H9 (cell line): ENCODE results near the gene SNN. TPM values are rescaled to one million over a fixed set of nuclear protein-coding genes. Genes with fewer than 3 reads are reported as not detected.

Experiments
- DNase-seq: peaks from one replicate; pipeline ENCODE4 v3.0.0-alpha.2; 2017
- H2AFZ ChIP-seq: one replicate; pipeline ENCODE4 v1.6.1; 2013; ENCODE audit warnings: mild to moderate bottlenecking, low read length, control low read depth, moderate library complexity
- H2AK5ac ChIP-seq: 2 replicates; pipeline ENCODE4 v1.6.1; 2013; ENCODE audit warnings: low read length, control low read depth, mixed read lengths; ENCODE audit not compliant: insufficient read length
- H2BK120ac ChIP-seq: one replicate; pipeline ENCODE4 v1.6.1; 2013; ENCODE audit warnings: low read depth, mild to moderate bottlenecking, low read length, control low read depth, inconsistent platforms; ENCODE audit not compliant: poor library complexity, severe bottlenecking
- H2BK12ac ChIP-seq: 2 replicates; pipeline ENCODE4 v1.6.1; 2013; ENCODE audit warnings: low read length, control low read depth, mixed read lengths, low read depth; ENCODE audit not compliant: insufficient read length
- H2BK15ac ChIP-seq: 2 replicates; pipeline ENCODE4 v1.6.1; 2013; ENCODE audit warnings: low read depth, low read length, control low read depth
- H2BK20ac ChIP-seq: one replicate; pipeline ENCODE4 v1.6.1; 2013; ENCODE audit warnings: low read depth, mild to moderate bottlenecking, low read length, control low read depth, inconsistent platforms; ENCODE audit not compliant: poor library complexity, severe bottlenecking
- H2BK5ac ChIP-seq: 2 replicates; pipeline ENCODE4 v1.6.1; 2013; ENCODE audit warnings: low read length, control low read depth, mixed read lengths; ENCODE audit not compliant: insufficient read length
- H3K14ac ChIP-seq: 2 replicates; pipeline ENCODE4 v1.6.1; 2013; ENCODE audit warnings: low read length, control low read depth; ENCODE audit not compliant: insufficient read depth
- H3K18ac ChIP-seq: 2 replicates; pipeline ENCODE4 v1.6.1; 2013; ENCODE audit warnings: low read depth, mild to moderate bottlenecking, mixed read lengths, low read length, control low read depth; ENCODE audit not compliant: insufficient read length
- H3K23ac ChIP-seq: 2 replicates; pipeline ENCODE4 v1.6.1; 2013; ENCODE audit warnings: low read length, control low read depth, mixed read lengths, low read depth; ENCODE audit not compliant: insufficient read length
- H3K23me2 ChIP-seq: 2 replicates; pipeline ENCODE4 v1.6.1; 2013; ENCODE audit warnings: low read depth, mild to moderate bottlenecking, mixed read lengths, low read length, control low read depth; ENCODE audit not compliant: insufficient read length, poor library complexity, severe bottlenecking
- H3K27ac ChIP-seq: 2 replicates; pipeline ENCODE4 v1.5.1; 2013; ENCODE audit warnings: low read length, control low read depth, mixed read lengths, low read depth; ENCODE audit not compliant: insufficient read length
- H3K27me3 ChIP-seq: 2 replicates; pipeline ENCODE4 v1.6.1; 2013; ENCODE audit warnings: low read length, control low read depth, inconsistent platforms; ENCODE audit not compliant: insufficient read depth
- H3K4ac ChIP-seq: 2 replicates; pipeline ENCODE4 v1.6.1; 2013; ENCODE audit warnings: low read depth, mild to moderate bottlenecking, control low read depth, inconsistent platforms, low read length, moderate library complexity
- H3K4me1 ChIP-seq: 2 replicates; pipeline ENCODE4 v1.6.1; 2013; ENCODE audit warnings: low read length, control low read depth, inconsistent platforms; ENCODE audit not compliant: insufficient read depth
- H3K4me2 ChIP-seq: 2 replicates; pipeline ENCODE4 v1.6.1; 2013; ENCODE audit warnings: low read length, control low read depth, mixed read lengths; ENCODE audit not compliant: insufficient read length, insufficient read depth
- H3K56ac ChIP-seq: 2 replicates; pipeline ENCODE4 v1.6.1; 2013; ENCODE audit warnings: low read depth, mild to moderate bottlenecking, mixed read lengths, low read length, control low read depth; ENCODE audit not compliant: insufficient read length
- H3K79me1 ChIP-seq: 2 replicates; pipeline ENCODE4 v1.6.1; 2013; ENCODE audit warnings: low read depth, mild to moderate bottlenecking, moderate library complexity, low read length, control low read depth, inconsistent platforms; ENCODE audit not compliant: insufficient read depth, poor library complexity, severe bottlenecking
- H3K79me2 ChIP-seq: 2 replicates; pipeline ENCODE4 v1.6.1; 2013; ENCODE audit warnings: low read length, control low read depth, inconsistent platforms; ENCODE audit not compliant: insufficient read depth
- H3K9ac ChIP-seq: 2 replicates; pipeline ENCODE4 v1.6.1; 2013; ENCODE audit warnings: low read length, control low read depth, mixed read lengths; ENCODE audit not compliant: insufficient read length; ENCODE audit errors: extremely low read depth
- H3K9me3 ChIP-seq: one replicate; pipeline ENCODE4 v1.6.1; 2013; ENCODE audit warnings: low read depth, low read length, inconsistent platforms; ENCODE audit not compliant: control insufficient read depth
- H3T11ph ChIP-seq: one replicate; pipeline ENCODE4 v1.6.1; 2013; ENCODE audit warnings: mild to moderate bottlenecking, low read length, control low read depth, inconsistent platforms
- H4K20me1 ChIP-seq: one replicate; pipeline ENCODE4 v1.6.1; 2013; ENCODE audit not compliant: control insufficient read depth, insufficient read length, insufficient read depth
- H4K5ac ChIP-seq: 2 replicates; pipeline ENCODE4 v1.6.1; 2013; ENCODE audit warnings: low read depth, mild to moderate bottlenecking, mixed read lengths, low read length, control low read depth; ENCODE audit not compliant: insufficient read length
- H4K8ac ChIP-seq: replicated peaks from 2 replicates; pipeline ENCODE4 v1.6.1; 2013; ENCODE audit warnings: low read length, control low read depth, mixed read lengths, low read depth; ENCODE audit not compliant: insufficient read length
- H4K91ac ChIP-seq: 2 replicates; pipeline ENCODE4 v1.6.1; 2013; ENCODE audit warnings: low read depth, mild to moderate bottlenecking, moderate library complexity, mixed read lengths, low read length, control low read depth; ENCODE audit not compliant: insufficient read length
- H3K27ac Mint-ChIP-seq, 3 experiments: 2 replicates in 2 of 3; 3 replicates in 1 of 3; pipeline ENCODE4 v1.8.0; 2020 to 2021; ENCODE audit warnings: mixed read lengths in 3 of 3, mild to moderate bottlenecking in 1 of 3, moderate library complexity in 1 of 3
- H3K27me3 Mint-ChIP-seq: 2 replicates; pipeline ENCODE4 v1.8.0; 2021; ENCODE audit warnings: low read depth, mild to moderate bottlenecking, moderate library complexity, mixed read lengths
- H3K36me3 Mint-ChIP-seq, 3 experiments: 2 replicates in 2 of 3; 3 replicates in 1 of 3; pipeline ENCODE4 v1.8.0; 2020 to 2021; ENCODE audit warnings: low read depth in 3 of 3, mixed read lengths in 3 of 3; ENCODE audit not compliant: insufficient read depth in 1 of 3
- H3K4me1 Mint-ChIP-seq, 2 experiments: 2 replicates each; pipeline ENCODE4 v1.8.0; 2020; ENCODE audit warnings: mixed read lengths in 2 of 2
- H3K4me3 Mint-ChIP-seq, 2 experiments: 2 replicates in 1 of 2; 3 replicates in 1 of 2; pipeline ENCODE4 v1.8.0; 2020 to 2021; ENCODE audit warnings: mild to moderate bottlenecking in 2 of 2, mixed read lengths in 2 of 2, moderate library complexity in 1 of 2
- H3K9me3 Mint-ChIP-seq, 2 experiments: 2 replicates in 1 of 2; 3 replicates in 1 of 2; pipeline ENCODE4 v1.8.0; 2020; ENCODE audit warnings: mild to moderate bottlenecking in 2 of 2, mixed read lengths in 2 of 2, moderate library complexity in 1 of 2
- CTCF ChIP-seq: fragments of 200-600 bp; sonication (generic); conservative IDR thresholded peaks from 3 replicates; pipeline ENCODE4 v1.8.0; 2021; ENCODE audit warnings: antibody characterized with exemption, mild to moderate bottlenecking
- WGBS: extraction: QIAGEN DNeasy Blood & Tissue Kit; methylation state at CpG from one replicate; pipeline ENCODE4 v1.1.7; 2013; ENCODE audit warnings: missing lambda C conversion rate, low lambda C conversion rate, mixed read lengths; ENCODE audit not compliant: insufficient read length; ENCODE audit errors: extremely low coverage; 5-methylcytosine and 5-hydroxymethylcytosine counted together
- total RNA-seq: library from RNA; stranded (reverse); gene quantifications from 2 replicates; pipeline ENCODE4 v1.2.1, GENCODE V29; 2021

The SNN gene
- total RNA-seq, 1 experiment from 2014 or later, result 44.2 TPM

GRCh38 chr16:11670171-11671131 lies 2.2 kb downstream of the SNN start:
- no CpG with 5 or more reads among the region's 27 CpGs for WGBS
- H3K27ac Mint-ChIP-seq, result peak overlapping the region in 1 of 3 experiments; percentile 75; a peak in 1 of 7 replicates

More at GRCh38 chr16:11670171-11671131, 2.2 kb downstream of the SNN start:
- Histone ChIP-seq H2BK12ac (no peak overlapping the region), H3K27ac (no peak overlapping the region), H4K91ac (no peak overlapping the region), H3K27me3 (no peaks in the 10 kb centered on the region), H3K9me3 (no peaks in the 10 kb centered on the region), H2BK20ac (no peak overlapping the region), H4K8ac (no peak overlapping the region), H2AFZ (no peak overlapping the region), H2BK15ac (no peak overlapping the region), H3K4ac (no peak overlapping the region), H2AK5ac (no peak overlapping the region), H2BK120ac (no peak overlapping the region), H3K23me2 (no peaks in the 10 kb centered on the region), H4K20me1 (peaks cover 6% of the 10 kb centered on the region), H3K79me2 (peaks cover 11% of the 10 kb centered on the region; the same call in 1 of the 2 replicates), H3K14ac (no peak overlapping the region), H2BK5ac (no peak overlapping the region), H3K79me1 (peaks cover 8% of the 10 kb centered on the region), H3K23ac (no peak overlapping the region), H3T11ph (no peak overlapping the region), H3K9ac (no peak overlapping the region), H3K56ac (no peak overlapping the region), H4K5ac (no peak overlapping the region), H3K4me2 (no peak overlapping the region), H3K4me1 (peaks cover 2% of the 10 kb centered on the region; the same call in 1 of the 2 replicates), H3K18ac (no peak overlapping the region)
- no peaks in the 10 kb centered on the region; a peak in 1 of 5 replicates for H3K9me3 Mint-ChIP-seq
- peaks cover 39 to 44% of the 10 kb centered on the region in 2 experiments for H3K4me1 Mint-ChIP-seq
- no peak for TF ChIP-seq CTCF
- peaks cover under 1 to 6% (median 2%) of the 10 kb centered on the region in 3 experiments; a peak in 4 of 7 replicates for H3K36me3 Mint-ChIP-seq
- no peak for DNase-seq
- peak overlapping the region; percentile 73 to 84 for H3K4me3 Mint-ChIP-seq
- H3K27me3 Mint-ChIP-seq, result peaks cover 4% of the 10 kb centered on the region
